Aorta (tissue), 5 donors: ENCODE data around the gene LRP1B. TPM values are rescaled to one million over a fixed set of nuclear protein-coding genes. Genes with fewer than 3 reads are reported as not detected.

ENCODE experiments used
- ATAC-seq: fragments of 200-7000 bp; cut with Tn5 transposase; one replicate; pipeline ENCODE4 v1.9.1; 2022; ENCODE audit warnings: moderate library complexity; ENCODE audit not compliant: low FRiP score
- DNase-seq, 2 donors: peaks; one replicate each; pipeline ENCODE4 v3.0.0-alpha.2; 2020
- H3K27ac ChIP-seq, 2 donors: one replicate each; pipeline ENCODE4 v1.5.1; 2013; ENCODE audit warnings: low read length in 2 of 2, mild to moderate bottlenecking in 2 of 2, moderate library complexity in 2 of 2, control low read depth in 1 of 2, inconsistent platforms in 1 of 2, low read depth in 1 of 2
- H3K27me3 ChIP-seq, 2 donors: one replicate each; pipeline ENCODE4 v1.6.1; 2013; ENCODE audit warnings: control low read depth in 1 of 2, low read length in 1 of 2, mild to moderate bottlenecking in 1 of 2, moderate library complexity in 1 of 2; ENCODE audit not compliant: insufficient read depth in 2 of 2, control insufficient read depth in 1 of 2
- H3K36me3 ChIP-seq, 2 donors: one replicate each; pipeline ENCODE4 v1.6.1; 2013; ENCODE audit warnings: control low read depth in 1 of 2, low read length in 1 of 2, mild to moderate bottlenecking in 1 of 2; ENCODE audit not compliant: insufficient read depth in 2 of 2, control insufficient read depth in 1 of 2
- H3K4me1 ChIP-seq, 2 donors: one replicate each; pipeline ENCODE4 v1.6.1; 2013; ENCODE audit warnings: low read length in 2 of 2, control low read depth in 1 of 2, mild to moderate bottlenecking in 1 of 2, moderate library complexity in 1 of 2; ENCODE audit not compliant: insufficient read depth in 2 of 2, control insufficient read depth in 1 of 2
- H3K4me3 ChIP-seq, 2 donors: one replicate each; pipeline ENCODE4 v1.5.1; 2013; ENCODE audit warnings: low read length in 2 of 2, control low read depth in 1 of 2, mild to moderate bottlenecking in 1 of 2
- H3K9me3 ChIP-seq: one replicate; pipeline ENCODE4 v1.6.1; 2013; ENCODE audit warnings: mild to moderate bottlenecking, low read length; ENCODE audit not compliant: control insufficient read depth
- WGBS, 2 donors: extraction: QIAGEN DNeasy Blood & Tissue Kit; methylation state at CpG; one replicate each; pipeline ENCODE4 v1.1.7; 2013; 5-methylcytosine and 5-hydroxymethylcytosine counted together
- intact Hi-C, 2 donors: fragments of 100-400 bp; cut with DNase I; formaldehyde crosslinking; loops; one replicate each; pipeline versions ENCODE4 v1.14.2 to v1.15.0; 2022
- microRNA-seq, 2 donors: library from miRNA; unstranded; fragments of <30 nt; microRNA quantifications; one replicate each; pipeline ENCODE4 v1.2.0, GENCODE V29; 2020
- polyA plus RNA-seq, 2 donors: library from polyadenylated mRNA; stranded (reverse); fragments of 200-250 nt; gene quantifications; one replicate each; pipeline ENCODE4 v1.2.3, GENCODE V29; 2013
- total RNA-seq, 2 donors: library from RNA; stranded (reverse); fragmentation: NEBNext Ultra II Directional; extraction: Animal tissue kit (Norgen Biotek cat#: 25700); gene quantifications; one replicate each; pipeline ENCODE4 v1.2.1, GENCODE V29; 2021
- donor health status: healthy with polysubstance abuse.
- donor health status: Bipolar disorder and iron deficiency.
- donor health status: DM: no; HTN: no; CAD: no.
- donor health status: DM: no; HTN: no; CAD: no.
- donor health status: DM: yes; HTN: yes; CAD: no.

LRP1B gene
- total and polyA plus RNA-seq, 4 donors = 0.33 to 0.94 TPM; not detected in 2

DNA sequence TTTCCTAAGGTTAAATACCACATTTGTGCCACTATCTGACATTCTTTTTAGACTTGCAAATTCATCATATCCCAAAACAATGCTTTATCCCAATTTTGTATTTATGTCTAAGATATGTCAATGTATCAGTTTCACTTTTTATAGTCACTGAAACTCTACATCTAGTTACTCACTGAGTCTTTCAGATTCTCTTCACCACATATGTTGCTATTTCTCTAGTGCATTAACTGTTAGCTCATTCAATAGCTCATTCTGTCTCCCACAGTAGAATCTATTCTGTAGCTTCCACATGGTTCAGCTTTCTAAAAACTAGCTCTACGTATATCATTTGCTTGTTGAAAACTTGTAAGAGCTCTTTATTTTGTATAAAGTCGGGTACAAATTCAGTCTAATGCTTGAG, 1930.1 kb downstream of the LRP1B start:
- ATAC-seq = no peak
- intact Hi-C loops = no loop called here
- H3K36me3 ChIP-seq = no peaks in the 10 kb centered on the region

DNA sequence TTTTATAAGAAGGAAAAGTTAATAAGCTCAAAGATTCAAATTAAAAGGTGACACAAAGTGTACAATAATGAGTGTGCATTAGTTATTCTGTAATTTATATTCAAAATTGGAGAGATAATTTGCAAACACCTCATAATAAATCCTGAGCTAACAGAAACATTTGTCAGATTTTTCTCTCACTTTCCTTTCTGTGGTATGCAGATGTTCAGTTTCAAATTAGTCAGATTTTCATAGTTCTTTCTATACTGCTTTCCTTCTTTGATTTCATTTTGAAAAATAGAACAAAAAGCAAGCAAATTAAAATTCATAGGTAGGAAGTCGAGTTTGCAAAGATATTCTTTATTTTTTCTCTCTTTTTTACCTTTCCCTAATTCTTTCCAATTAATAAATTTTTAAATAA, 1930.5 kb downstream of the LRP1B start:
- WGBS, 2 donors = 61 to 90% methylated on average over 1 of the region's 1 CpG
- no peak overlapping the region for H3K27ac ChIP-seq
- DNase-seq (no peak), ATAC-seq (no peak)
- H3K27me3 ChIP-seq = no peaks in the 10 kb centered on the region
- no peaks in the 10 kb centered on the region for H3K36me3 ChIP-seq
- intact Hi-C loops = no loop called here
- peaks cover 0 to 1% of the 10 kb centered on the region in 2 donors for H3K4me1 ChIP-seq
- no peaks in the 10 kb centered on the region for H3K9me3 ChIP-seq
- H3K4me3 ChIP-seq = no peak overlapping the region

More for the DNA sequence above, 1930.1 kb downstream of the LRP1B start:
- Histone ChIP-seq H3K4me3 (no peak overlapping the region), H3K27me3 (no peaks in the 10 kb centered on the region), H3K4me1 (peaks cover 0 to 1% of the 10 kb centered on the region in 2 donors), H3K9me3 (no peaks in the 10 kb centered on the region), H3K27ac (no peak overlapping the region)
- WGBS, 2 donors = 59 to 80% methylated on average over 2 of the region's 2 CpGs
- no peak for DNase-seq

DNA sequence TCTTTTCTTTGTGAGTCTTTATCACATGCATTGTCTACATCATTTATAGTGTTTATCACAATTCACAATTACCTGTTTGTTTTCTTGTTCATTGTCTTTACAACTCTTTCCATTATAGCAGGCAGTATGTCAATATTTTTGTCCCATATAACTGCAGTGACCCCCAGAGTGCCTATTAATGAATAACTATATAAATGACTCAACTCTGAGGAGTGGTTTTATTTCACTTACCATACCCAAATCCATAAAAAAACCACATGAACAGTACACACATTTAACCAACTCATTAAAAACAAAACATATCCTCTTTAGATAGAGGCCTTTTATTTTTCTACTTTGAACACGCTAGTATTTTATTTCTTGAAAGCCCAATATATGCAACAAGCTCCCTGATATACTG, 1931.5 kb downstream of the LRP1B start:
- H3K4me3 ChIP-seq = no peak overlapping the region
- no peaks in the 10 kb centered on the region for H3K36me3 ChIP-seq
- no peaks in the 10 kb centered on the region for H3K27me3 ChIP-seq
- intact Hi-C loops = no loop called here
- H3K4me1 ChIP-seq = peaks cover 0 to 1% of the 10 kb centered on the region in 2 donors
- H3K27ac ChIP-seq = no peak overlapping the region
- DNase-seq = no peak
- WGBS, 2 donors = 91 to 97% methylated on average over 1 of the region's 1 CpG
- no peaks in the 10 kb centered on the region for H3K9me3 ChIP-seq
- no peak for ATAC-seq

DNA sequence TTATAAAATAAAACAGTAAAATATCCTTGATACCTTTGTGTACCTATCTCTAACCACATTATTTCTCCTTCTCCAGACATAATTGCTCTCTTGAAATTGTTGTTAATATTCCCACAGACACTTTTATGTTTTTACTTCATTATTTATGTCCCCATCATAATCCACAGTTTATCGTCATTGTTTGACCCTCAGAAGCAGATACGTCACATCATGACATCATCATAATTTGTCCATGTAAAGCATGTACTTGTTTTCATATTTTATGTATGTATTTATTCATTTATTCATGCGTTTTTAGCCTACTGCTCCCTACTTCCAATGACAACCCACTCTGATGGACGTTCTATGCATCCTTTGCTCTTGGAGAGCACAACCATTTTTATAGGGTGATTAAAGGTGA, 1943.7 kb downstream of the LRP1B start:
- Histone ChIP-seq H3K36me3 (no peaks in the 10 kb centered on the region), H3K4me3 (no peak overlapping the region), H3K27me3 (no peaks in the 10 kb centered on the region), H3K9me3 (peaks cover 1% of the 10 kb centered on the region), H3K27ac (no peak overlapping the region), H3K4me1 (peaks cover 0 to 3% of the 10 kb centered on the region in 2 donors)
- WGBS, 2 donors = 84 to 85% methylated on average over 4 of the region's 4 CpGs
- DNase-seq (no peak), ATAC-seq (no peak)
- intact Hi-C loops = no loop called here

DNA sequence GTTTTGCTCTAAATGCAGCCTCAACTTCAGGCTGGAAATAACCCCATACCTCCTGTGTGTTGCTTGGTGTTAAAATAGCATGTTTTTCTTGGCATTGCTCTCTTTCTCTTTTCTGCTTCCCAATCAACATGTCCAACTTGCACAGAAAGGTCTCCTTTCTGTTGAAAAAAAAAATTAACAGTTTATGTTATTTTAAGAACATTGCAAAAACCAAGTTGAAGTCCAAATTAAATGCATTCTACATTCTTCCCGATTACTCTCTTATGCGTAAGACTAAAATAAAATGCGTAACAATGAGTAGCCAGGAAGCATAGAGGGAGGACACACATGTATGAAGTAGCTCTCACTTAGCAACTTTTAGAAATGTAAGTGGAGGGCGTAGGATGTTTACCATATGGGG, 1944.5 kb downstream of the LRP1B start:
- no peak overlapping the region for H3K4me3 ChIP-seq
- no peak overlapping the region for H3K27ac ChIP-seq
- peaks cover 1% of the 10 kb centered on the region for H3K9me3 ChIP-seq
- H3K36me3 ChIP-seq = no peaks in the 10 kb centered on the region
- ATAC-seq = no peak
- no peak for DNase-seq
- intact Hi-C loops = loop anchor here in 1 of 2 donors (1.0 kb wide), 1 partner anchor 8 kb away; no protein-coding TSS in a partner anchor
- no peaks in the 10 kb centered on the region for H3K27me3 ChIP-seq
- peaks cover 0 to 3% of the 10 kb centered on the region in 2 donors for H3K4me1 ChIP-seq
- WGBS, 2 donors = 6 to 8% methylated on average over 4 of the region's 4 CpGs

DNA sequence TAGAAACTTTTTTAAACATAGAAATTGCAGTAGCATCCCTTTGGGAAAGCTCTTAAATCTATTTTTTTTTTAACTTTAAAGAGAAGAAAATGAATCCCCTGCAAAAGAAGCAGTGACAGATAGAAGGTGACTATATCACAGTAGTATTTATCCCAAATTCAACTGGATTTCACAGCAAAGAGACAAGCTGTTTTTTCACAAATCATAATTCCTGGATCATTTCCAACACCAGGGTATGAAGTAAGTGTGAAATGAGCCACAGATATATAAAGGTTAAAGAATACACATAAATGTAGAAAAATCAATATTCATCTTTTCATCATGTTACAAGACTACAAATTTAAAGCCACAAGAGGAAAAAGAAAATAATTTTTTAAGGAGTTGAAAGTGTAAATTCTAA, 1945.7 kb downstream of the LRP1B start:
- no peak for ATAC-seq
- no peaks in the 10 kb centered on the region for H3K36me3 ChIP-seq

DNA sequence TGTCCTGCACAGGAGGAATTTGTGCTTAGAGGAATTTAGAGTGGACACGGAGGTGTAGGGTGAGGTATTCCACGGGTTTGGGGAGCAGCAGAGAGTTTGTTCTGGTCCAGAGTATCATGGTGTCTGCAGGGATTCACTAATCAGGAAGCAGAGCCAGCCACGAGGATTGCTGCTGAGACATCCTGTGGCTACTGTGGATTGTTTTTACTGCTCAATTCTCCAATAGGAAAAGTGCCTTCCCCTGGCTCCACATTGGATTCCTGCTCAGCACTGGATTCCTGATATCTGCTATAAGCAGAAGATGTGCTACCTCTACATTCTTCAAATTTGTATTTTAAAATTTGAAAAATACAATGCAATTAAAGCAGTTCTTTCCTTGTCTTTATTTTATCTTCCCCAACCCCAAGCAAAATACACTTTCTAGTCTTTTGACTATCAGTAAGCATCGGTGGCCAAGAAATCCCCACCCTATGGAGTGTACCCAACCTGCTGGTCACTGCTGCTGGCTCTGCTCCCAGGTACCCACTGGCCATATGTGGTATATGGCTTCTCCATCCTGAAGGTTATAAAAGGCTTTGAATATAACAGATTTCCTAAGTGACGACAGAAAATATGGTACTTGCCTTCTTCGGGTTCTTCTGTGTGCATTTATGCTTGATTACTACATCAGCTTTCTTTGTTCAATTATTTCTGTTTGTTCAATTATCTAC, 1947.6 kb downstream of the LRP1B start:
- Histone ChIP-seq H3K9me3 (peaks cover 1% of the 10 kb centered on the region), H3K4me3 (no peak overlapping the region), H3K27me3 (no peaks in the 10 kb centered on the region), H3K27ac (no peak overlapping the region), H3K4me1 (peaks cover 3% of the 10 kb centered on the region in 2 donors), H3K36me3 (no peaks in the 10 kb centered on the region)
- intact Hi-C loops = no loop called here
- no peak for ATAC-seq
- WGBS, 2 donors = 87 to 94% methylated on average over 6 of the region's 6 CpGs
- no peak for DNase-seq

More for the DNA sequence above, 1945.7 kb downstream of the LRP1B start:
- peaks cover 0 to 3% of the 10 kb centered on the region in 2 donors for H3K4me1 ChIP-seq
- no peaks in the 10 kb centered on the region for H3K27me3 ChIP-seq
- intact Hi-C loops = no loop called here
- DNase-seq = no peak
- H3K27ac ChIP-seq = no peak overlapping the region
- peaks cover 1% of the 10 kb centered on the region for H3K9me3 ChIP-seq
- no peak overlapping the region for H3K4me3 ChIP-seq

Small RNA genes lying within 50 kb of the gene (microRNA-seq; reads per million reads assigned to microRNA genes)
- 0 reads per million in 2 donors for gene MIR7157
